NCI-H146 (cell line): ENCODE measurements around the gene OXCT1.
A peak's percentile ranks its signal among the peaks of the same experiment; 100 is the strongest.
"Not testable (repeated sequence)": the region's sequence is repeated elsewhere in the genome, so short reads cannot be mapped to it uniquely, and the experiment has no call there.

Experiments used
- DNase-seq: peaks from one replicate; lab custom pipeline; 2025; lab: John Stamatoyannopoulos, UW

OXCT1 gene

DNA sequence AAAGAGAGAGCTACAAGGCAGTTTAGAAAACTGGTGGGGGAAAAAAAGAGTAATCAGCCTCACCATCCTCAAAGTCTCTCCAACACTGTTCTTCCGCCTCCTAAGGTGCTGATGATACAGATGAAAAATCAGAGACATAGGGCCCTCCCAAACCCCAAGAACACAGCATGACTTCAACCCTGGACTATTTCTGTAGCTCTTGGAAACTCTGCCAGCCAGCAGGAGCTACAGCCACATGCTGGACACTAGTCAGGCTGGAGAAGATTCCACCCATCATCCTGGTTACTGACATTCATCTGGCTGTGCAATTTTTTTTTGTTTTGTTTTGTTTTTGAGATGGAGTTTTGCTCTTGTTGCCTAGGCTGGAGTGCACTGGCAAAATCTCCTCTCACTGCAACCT, 42.4 kb downstream of the OXCT1 start:
- DNase-seq: no peak

DNA sequence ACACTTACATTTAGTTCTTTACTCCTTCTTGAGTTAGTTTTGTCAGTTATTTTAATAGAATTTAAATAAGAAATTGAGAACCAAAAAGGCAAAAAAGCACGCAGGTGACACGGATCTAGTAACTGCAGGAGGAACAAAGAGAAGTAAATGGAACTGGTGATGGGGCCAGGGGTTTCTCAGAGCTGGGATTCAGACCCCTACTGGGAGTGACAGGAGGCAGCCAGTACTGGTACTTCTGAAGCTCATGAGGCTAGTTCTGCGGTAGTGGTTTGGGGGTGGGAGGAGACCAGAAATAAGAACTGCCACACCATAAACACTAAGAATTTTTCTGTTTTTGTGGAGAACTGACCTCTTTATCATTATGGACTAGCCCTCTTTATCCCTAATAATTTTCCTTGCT, 48.2 kb downstream of the OXCT1 start:
- DNase-seq: no peak

DNA sequence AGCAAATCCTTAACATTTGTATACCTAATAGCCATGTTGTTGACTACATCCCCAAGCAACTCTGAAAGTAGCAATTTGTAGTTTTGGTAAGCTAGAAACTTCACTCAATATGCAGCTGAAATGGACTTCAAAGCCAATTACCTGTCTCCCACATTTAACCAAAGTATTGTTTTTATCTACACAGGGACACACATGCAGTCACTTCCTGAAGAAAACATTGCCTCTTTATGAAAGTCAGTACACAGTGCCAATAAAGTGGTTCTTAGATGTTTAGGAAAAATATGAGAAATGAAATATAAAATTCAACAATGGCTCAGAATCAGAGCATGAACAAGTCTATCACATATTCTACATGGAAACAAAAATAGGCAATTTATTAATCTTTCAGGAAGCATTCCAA, 49.2 kb downstream of the OXCT1 start:
- DNase-seq: no peak

DNA sequence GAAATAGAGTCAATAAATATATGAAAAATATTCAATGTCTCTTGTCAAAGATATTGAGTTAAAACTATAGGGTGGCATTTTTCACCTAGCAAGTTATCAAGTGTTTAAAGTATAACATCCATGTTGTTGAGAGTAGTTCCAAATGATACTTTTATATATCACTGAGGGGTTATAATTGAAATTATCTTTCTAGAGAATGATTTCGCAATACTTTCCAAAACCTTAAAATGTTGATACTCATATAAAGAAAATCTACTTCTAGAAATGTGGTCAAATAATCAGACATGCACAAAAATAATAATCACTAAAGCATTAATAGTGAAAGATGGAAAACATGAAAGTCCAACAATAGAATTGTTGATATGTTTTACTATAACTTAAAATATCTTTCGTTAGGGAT, 50.1 kb downstream of the OXCT1 start:
- DNase-seq: no peak

DNA sequence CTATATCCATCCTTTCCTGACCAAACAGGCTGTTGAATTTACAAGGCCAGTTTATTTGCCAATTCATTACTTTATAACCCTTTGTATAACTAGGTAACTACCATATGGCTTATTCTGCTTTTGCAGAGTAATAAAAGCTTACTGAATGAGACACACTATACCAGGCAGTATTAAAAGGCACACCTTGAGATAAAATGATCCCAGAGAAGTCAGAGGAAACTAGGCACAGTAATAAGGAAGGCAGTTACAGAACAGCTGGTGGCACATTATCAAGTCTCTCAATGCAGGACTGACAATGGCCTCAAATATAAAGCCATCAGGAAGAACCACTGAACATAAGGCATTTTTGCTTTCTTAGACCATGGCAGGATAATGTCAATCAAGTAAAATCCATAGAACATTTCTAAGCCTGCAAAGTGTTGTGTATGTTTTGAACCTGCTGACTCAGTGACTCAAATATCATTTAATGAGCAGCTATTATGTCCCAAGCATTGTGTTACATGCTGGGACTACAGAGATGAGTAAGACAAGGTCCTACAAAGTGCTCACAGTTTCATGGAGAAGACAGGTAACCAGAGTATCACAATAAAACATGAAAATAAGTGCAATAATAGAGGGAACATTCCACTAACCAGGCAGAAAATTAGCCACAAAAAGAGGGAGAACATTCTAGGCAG, 52.5 kb downstream of the OXCT1 start:
- DNase-seq: no peak

DNA sequence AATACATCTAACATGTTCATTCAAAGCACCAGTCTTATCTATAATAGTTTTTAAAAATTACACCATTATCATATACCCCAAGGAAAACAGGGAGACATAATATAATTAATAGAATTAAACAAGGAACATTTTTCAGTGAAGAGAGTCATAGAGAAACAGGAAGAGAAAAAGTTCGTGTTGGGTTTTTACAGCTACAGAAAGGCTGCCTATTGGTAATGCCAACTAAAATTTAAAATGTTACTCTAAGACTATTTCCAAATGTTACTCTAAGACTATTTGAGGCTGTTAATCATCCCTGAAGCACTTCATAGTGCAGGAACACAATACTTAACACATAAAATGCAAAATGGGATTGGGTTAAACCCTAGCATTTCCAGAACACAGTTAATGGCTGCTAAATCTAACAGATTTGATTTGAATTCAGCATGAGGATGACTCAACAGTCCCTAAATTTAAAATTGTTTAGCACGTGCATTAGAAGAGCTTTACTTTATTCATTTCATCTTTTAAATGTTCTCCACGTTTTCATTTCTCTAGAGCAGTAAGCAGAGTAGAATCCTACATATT, 54.5 kb downstream of the OXCT1 start:
- DNase-seq: no peak

DNA sequence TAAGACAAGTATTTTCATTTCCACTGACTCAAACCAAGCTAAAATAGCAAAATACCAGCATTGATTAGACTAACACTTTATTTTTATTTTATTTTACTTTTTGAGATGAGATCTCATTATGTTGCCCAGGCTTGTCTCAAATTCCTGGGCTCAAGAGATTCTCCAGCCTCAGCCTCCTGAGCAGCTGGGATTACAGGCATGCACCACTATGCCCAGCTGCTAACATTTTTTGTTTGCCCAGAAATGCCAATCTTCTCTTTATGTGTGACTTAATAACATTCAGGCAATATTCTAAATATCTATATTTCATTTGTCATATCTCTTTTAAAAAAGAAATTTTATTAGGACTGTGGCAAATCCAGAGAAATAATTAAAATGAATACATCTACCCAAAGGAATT, 55.0 kb downstream of the OXCT1 start:
- DNase-seq: no peak

DNA sequence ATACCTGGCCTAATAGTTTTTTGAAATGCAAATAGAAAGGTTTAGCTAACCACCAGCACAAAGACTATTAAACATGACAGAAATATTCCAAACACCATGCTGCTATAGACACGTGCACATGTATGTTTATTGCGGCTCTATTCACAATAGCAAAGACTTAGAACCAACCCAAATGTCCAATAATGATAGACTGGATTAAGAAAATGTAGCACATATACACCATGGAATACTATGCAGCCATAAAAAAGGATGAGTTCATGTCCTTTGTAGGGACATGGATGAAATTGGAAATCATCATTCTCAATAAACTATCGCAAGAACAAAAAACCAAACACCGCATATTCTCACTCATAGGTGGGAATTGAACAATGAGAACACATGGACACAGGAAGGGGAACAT, 55.9 kb downstream of the OXCT1 start:
- DNase-seq: not testable (repeated sequence)

DNA sequence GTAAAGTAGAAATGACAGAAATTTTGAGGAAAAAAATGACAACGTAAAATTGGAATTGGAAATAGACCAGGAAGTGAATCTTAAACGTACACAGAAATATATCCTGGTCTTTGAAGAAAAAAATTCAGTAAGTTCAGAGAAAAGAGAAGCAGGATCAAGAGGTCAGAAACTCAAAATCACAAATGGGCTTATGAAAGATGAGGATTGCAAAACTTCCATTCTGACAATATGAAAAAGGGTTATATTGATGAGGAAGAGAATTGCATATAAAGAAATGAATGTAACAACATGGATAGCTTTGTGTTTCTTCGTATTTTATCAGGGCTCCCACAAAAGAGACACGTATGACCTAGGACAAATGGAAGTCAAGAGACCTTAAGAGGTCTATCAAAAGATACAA, 58.1 kb downstream of the OXCT1 start:
- no peak for DNase-seq

DNA sequence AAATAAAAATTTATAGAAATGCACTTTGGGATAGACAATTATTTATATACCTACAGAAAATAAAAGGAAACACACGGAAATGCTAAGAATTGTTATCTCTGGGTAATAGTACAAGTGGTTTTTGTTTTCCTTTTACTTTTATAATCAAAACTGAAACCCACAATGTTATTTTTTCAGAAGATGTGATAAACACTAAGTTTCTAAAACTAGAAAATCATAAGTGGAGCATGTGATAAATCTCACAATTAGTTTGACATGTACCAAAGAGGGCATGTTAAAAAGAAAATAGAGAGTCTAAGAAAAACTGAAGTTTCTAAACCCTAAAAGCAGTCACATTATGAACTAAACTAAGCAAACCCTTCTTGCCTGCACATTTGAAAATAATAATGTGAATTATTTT, 61.1 kb downstream of the OXCT1 start:
- DNase-seq: no peak

DNA sequence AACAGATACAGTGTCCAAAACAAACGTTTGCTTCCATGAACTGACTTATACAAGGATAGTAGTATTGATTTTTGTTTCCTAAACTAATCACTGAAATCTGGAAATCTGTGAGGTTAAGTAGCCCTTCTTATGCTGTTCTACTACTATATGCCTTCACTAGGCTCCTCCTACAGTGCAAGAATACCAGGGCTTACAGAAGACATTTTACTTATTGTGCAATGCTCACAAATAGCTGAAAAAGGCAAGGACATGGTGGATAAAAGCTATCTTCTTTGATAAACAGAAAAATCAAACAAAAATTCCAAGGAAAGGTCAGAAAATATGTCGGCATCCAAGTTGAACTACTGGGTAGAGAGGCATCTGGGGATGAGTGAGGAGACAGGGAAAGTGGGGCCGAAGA, 61.9 kb downstream of the OXCT1 start:
- DNase-seq: no peak

DNA sequence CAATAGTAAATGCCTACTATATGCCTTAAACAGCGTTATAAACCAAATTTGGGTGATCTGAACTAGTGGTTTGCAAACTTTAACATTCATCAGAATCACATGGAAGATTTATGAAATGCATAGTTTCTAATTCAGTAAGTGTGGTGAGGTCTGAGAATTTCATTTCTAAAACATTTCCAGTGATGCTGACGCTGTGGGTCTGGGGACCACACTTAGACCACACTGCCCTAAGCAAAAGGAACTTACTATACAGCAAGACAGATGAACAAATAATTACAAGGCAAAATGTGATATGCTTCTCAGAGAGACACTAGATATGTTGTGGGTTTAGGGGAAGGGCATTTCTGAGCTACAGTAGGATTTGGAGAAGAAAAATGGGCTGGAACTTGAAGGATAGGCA, 72.6 kb downstream of the OXCT1 start:
- no peak for DNase-seq

DNA sequence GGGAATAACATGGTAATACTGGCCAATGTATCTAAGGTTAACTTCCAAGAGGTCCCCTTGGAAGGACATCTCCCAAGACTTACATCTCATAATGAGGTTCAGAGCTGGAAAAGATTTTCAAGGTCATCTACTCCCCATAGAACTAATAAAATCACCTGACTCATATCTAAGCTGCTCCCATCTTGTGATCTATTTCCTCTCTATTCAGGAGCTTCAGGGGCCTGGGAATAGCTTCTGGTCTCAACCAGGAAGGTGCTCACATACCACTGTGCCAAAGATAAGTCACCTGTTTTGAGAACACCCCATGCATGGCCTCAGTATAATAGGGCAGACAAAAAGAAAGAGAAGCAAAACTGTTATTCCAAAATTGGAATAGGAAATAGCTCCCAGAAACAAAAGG, 74.2 kb downstream of the OXCT1 start:
- DNase-seq: no peak

DNA sequence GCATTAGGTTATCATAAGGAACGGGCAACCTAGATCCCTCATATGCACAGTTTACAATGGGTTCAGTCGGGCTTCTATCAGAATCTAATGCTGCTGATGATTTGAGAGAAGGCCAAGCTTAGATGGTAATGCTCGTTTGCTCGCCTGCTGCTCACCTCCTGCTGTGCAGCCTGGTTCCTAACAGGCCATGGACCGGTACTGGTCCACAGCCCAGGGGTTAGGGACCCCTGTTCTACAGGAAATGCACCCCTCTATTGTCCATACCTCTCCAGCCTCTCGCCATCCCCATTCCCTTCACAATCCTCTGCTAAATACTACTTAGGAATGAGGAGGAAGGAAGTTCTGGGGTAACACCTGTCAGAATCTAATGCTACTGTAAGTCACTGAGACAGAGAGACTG, 75.1 kb downstream of the OXCT1 start:
- DNase-seq: no peak

DNA sequence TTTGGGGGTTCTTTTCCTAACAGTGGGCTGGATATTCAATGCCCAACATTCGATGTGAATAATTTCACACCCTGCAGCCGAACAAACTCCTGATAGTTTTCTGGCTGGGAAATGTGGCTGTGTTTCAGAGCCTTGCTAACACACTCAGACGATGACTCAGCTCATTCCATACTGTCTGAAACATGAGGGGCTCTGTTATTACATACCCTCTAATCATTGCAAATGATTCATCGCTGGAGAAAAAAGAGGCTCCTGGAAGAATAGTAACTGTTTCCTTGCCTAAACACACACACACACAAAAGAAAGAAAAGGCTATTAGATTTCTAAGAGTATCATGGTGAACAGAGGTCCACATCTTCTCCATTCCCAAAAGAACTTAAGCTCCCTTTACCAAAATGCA, 75.8 kb downstream of the OXCT1 start:
- no peak for DNase-seq

DNA sequence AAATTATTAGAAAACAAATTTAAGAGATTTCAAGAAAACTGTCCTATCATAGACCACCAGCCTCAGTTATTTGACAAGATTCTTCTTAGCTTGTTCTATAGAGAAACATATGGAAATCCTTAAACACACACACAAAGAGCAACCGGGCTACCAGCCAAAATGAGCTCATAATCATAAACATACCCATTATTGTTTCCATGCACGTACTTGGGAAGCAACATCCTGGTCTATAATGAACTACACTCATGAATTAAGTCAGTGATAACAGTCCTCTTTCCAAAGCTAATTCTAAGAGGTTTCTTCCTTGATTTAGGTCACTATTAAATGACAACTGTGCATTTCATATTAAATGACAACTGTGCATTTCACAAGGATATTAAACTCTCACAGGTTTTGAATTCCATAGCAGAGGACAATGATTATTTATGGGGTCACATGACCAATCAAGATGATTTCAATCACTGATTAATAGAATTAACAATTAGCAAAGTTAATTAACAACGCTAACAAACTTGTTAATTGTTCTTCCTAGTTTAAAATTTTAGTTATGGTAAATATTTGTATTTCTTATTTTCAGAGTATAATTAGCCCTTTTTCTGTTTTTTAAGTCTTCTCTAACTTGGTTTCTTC, 77.0 kb downstream of the OXCT1 start:
- no peak for DNase-seq

DNA sequence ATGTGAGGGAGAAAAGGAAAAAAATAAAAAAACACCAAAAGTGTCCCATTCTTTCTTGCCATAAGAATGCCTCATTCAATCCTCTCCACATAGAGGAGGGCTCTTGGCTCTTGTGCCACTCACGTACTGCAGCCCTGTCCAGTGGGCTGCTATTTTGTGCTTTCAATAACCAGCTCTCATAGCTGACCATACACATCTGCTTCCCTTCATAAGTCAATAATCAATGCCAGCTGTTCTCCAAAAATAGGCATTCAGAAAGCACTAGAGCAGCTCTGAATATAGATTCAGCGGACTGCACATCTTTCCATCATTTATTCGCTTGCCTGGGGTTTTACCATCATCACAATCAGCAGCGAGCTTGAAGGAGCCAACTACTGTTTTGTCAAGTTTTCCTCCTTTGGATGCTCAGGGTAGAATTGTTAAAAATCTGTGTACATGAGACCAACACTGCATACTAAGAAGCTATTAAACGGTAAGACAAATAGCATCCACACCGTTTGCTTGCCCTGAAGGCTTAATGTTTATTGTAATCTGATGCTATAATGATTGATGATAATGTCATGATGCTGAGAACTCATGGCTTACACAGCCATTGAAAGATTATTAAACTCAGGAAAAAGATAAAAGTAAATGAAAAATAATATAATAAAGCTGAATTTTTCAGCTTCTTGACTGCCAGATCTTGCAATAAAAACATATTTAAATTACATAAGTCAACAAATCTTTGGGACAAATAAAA, 80.0 kb downstream of the OXCT1 start:
- peak; percentile 57 for DNase-seq

DNA sequence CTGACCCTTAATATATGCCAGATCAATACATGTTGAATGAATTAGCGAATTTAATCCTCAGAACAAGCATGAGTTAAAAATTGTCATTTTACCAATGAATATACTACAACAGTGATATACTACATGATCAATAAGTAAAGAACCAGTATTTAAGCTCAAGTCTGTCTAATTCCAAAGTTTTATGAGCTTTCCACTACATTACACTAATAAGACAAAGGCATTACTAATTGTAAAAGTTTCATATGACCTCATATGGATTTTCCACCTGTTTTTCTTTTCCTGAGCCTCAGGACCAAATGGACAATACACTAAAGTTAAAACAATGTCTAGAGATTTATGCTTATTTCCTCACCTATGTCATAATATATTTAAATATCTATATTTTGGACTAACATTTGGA, 80.8 kb downstream of the OXCT1 start:
- no peak for DNase-seq

DNA sequence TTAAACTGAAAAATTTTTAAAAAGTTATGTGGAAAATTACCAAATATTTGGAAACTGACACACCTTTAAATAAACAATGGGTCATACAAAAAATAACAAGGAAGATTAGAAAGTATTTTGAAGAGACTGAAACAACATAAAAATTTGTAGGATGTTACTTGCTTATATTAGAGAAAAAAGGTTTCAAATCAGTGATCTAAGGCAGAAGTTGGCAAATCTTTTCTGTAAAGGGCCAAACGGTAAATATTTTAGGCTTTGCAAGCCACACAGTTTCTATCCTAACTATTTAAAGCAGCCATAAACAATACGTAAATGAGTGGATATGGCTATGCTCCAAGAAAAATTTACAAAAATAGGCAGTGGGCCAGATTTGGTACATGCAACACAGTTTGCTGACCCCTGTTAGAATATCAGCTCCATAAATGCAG, 81.3 kb downstream of the OXCT1 start:
- DNase-seq: no peak

DNA sequence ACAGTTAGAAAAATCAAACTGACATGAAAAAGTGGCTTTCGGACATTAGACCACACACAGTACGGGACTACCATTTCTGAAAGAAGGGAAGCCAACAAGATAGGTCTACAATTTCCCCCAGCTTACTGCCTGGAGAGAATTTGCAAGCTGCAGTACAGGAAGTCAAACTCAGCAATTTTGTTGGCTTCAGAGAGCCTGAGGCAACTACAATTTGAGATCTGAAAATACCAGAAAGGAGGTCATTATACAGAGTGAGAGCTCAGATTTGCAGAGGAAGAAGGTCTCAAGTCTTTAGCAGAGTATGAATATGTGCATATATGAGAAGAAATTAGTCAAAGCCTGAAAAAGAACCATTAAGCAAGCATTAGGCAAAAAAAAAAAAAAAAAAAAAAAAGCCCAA, 83.0 kb downstream of the OXCT1 start:
- DNase-seq: no peak

DNA sequence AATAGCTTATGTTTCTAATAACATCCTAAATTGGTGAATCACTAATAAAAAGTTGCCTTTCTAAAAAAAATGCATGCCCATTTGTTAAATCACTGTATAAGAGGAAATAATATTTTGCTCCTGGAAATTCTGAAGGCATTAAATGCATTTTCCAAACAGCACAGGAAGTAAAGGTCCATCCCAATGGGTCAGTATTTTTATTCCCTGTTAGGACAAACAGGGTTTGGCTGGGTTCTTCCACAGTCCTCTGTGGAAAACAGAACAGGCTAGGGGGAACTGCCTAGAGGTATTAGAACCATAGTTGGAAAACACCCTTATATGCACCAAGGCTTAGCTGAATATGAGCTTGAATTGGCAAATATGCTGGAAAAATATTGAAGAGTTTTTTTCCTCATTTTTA, 85.2 kb downstream of the OXCT1 start:
- DNase-seq: no peak

DNA sequence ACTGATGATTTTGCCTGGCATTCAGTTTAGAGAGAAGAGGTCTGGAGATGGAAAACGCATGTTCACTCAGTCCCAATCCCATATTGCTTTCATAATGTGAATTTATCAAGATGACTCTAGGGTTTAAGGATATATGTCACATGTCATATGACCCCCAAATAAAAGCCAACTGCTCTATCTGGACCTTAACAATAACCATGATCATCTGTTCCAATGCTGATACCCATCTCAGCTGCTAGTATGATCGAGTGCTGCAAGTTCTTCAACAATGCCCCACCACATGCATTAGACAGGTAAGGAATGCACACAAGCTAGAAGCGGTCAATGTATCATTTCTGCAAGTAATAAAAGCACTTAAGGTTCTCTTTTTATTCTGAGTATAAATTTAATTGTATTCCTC, 91.8 kb downstream of the OXCT1 start:
- DNase-seq: no peak

DNA sequence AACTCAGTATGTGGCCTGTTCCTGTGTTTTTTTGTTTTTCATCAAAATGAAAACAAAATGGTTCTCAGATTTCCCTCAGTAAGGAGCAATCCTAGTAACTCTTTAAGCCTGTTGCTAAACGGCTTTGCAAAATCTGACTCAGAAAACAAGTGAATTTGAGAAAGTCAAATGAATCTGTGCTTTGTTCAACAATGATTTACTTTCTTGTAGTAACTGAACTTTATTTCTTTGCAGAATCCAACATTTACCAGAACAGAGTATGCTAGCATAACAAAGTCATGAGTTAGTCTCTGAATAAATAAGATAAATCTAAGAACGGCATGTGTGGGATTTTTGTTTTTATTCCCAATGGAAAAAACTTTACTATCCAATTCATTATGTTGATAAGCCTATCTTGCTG, 93.8 kb downstream of the OXCT1 start:
- DNase-seq: no peak
